A673 (cell line): ENCODE data around the gene ARPP19. TPM values are rescaled to one million over a fixed set of nuclear protein-coding genes. Genes with fewer than 3 reads are reported as not detected.

Experiments
- BruUV-seq: library from RNA; stranded (reverse); fragments of 400-500 nt; replicated peaks from 2 replicates; lab custom pipeline; 2021; lab: Mats Ljungman, UMichigan
- CTCF ChIA-PET: fragments of 300-600 bp; sonication (Branson Sonifier 250); formaldehyde crosslinking; loops from one replicate; lab custom pipeline; 2022; ENCODE audit warnings: antibody characterized with exemption; lab: Charles Lee
- POLR2A ChIA-PET: fragments of 300-600 bp; sonication (Branson Sonifier 250); formaldehyde crosslinking; loops from one replicate; lab custom pipeline; 2022; ENCODE audit warnings: antibody characterized with exemption; ENCODE audit not compliant: low non-redundant PET; lab: Charles Lee
- DNase-seq: peaks from one replicate; pipeline ENCODE4 v3.0.0-alpha.2; 2015; ENCODE audit warnings: low spot score
- H3K27ac ChIP-seq: fragments of 200-600 bp; sonication (generic); 2 replicates; pipeline ENCODE4 v1.5.1; 2016; ENCODE audit warnings: mixed run types, low read depth, mild to moderate bottlenecking, mixed read lengths, antibody characterized with exemption, low read length; ENCODE audit not compliant: poor library complexity, severe bottlenecking
- H3K27me3 ChIP-seq: fragments of 200-600 bp; sonication (generic); replicated peaks from 2 replicates; pipeline ENCODE4 v1.6.1; 2017; ENCODE audit warnings: mixed run types, low read depth, mild to moderate bottlenecking, mixed read lengths, antibody characterized with exemption, low read length; ENCODE audit not compliant: insufficient read depth, poor library complexity
- H3K36me3 ChIP-seq: fragments of 200-600 bp; sonication (generic); 2 replicates; pipeline ENCODE4 v1.6.1; 2016; ENCODE audit warnings: mixed run types, mild to moderate bottlenecking, mixed read lengths, antibody characterized with exemption, low read length; ENCODE audit not compliant: insufficient read depth, poor library complexity, severe bottlenecking
- H3K4me1 ChIP-seq: fragments of 200-600 bp; sonication (generic); 2 replicates; pipeline ENCODE4 v1.6.1; 2017; ENCODE audit warnings: mixed run types, mild to moderate bottlenecking, mixed read lengths, antibody characterized with exemption, low read length; ENCODE audit not compliant: insufficient read depth, poor library complexity, severe bottlenecking
- H3K4me3 ChIP-seq: fragments of 200-600 bp; sonication (generic); 2 replicates; pipeline ENCODE4 v1.5.1; 2016; ENCODE audit warnings: low read depth, mixed run types, mild to moderate bottlenecking, mixed read lengths, low read length; ENCODE audit not compliant: poor library complexity, severe bottlenecking
- H3K9me3 ChIP-seq: fragments of 200-600 bp; sonication (generic); 2 replicates; pipeline ENCODE4 v1.6.1; 2016; ENCODE audit warnings: mixed run types, low read depth, mild to moderate bottlenecking, mixed read lengths, antibody characterized with exemption, low read length; ENCODE audit not compliant: poor library complexity, severe bottlenecking
- EZH2 ChIP-seq: fragments of 200-600 bp; sonication (generic); IDR thresholded peaks from 2 replicates; pipeline ENCODE4 v1.6.1; 2017; ENCODE audit warnings: borderline replicate concordance, low read depth, mild to moderate bottlenecking, mixed read lengths, antibody characterized with exemption, low read length; ENCODE audit not compliant: poor library complexity, severe bottlenecking
- intact Hi-C: fragments of 100-400 bp; cut with micrococcal nuclease; formaldehyde crosslinking; loops from one replicate; pipeline ENCODE4 v1.10.0; 2022; ENCODE audit not compliant: unreplicated experiment
- total RNA-seq: library from RNA; stranded (reverse); gene quantifications from 2 replicates; pipeline ENCODE4 v1.2.3, GENCODE V29; 2021
- TF ChIP-seq, protein P1 (sequence below): fragments of 300-800, 200-600 bp; sonication (generic); conservative IDR thresholded peaks from 2 replicates; pipeline ENCODE4 v1.5.1; 2017; ENCODE audit warnings: low read depth, mild to moderate bottlenecking, antibody characterized with exemption, low read length, moderate library complexity, mixed read lengths

ARPP19 gene
- total RNA-seq, 1 experiment from 2014 or later: 186 TPM

DNA sequence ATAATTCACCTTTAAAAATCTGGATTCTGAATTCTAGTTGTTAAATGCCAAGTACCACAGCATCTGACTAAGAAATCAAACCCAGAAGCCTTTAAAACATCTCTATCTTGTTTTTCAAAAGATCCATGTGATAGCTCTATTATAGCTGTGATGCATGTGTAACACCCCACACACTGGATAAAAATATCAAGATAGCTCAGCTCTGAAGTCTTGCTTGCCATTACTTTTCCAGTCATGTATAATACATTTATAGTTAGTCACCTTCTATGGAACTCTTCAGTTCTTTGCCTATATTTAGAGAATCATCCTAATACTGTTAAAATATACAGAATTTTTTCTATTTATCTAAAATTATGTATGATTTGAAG, 11.6 kb downstream of the ARPP19 start:
- ChIA-PET POLR2A (no interaction called here), CTCF (no interaction called here)
- no TSS peak for BruUV-seq
- Histone ChIP-seq H3K27me3 (no peaks in the 10 kb centered on the region), H3K9me3 (peaks cover 4% of the 10 kb centered on the region), H3K27ac (no peak overlapping the region), H3K36me3 (peaks cover 43% of the 10 kb centered on the region), H3K4me3 (no peak overlapping the region), H3K4me1 (no peaks in the 10 kb centered on the region)
- TF ChIP-seq EZH2: no peak
- TF ChIP-seq, protein P1, sequence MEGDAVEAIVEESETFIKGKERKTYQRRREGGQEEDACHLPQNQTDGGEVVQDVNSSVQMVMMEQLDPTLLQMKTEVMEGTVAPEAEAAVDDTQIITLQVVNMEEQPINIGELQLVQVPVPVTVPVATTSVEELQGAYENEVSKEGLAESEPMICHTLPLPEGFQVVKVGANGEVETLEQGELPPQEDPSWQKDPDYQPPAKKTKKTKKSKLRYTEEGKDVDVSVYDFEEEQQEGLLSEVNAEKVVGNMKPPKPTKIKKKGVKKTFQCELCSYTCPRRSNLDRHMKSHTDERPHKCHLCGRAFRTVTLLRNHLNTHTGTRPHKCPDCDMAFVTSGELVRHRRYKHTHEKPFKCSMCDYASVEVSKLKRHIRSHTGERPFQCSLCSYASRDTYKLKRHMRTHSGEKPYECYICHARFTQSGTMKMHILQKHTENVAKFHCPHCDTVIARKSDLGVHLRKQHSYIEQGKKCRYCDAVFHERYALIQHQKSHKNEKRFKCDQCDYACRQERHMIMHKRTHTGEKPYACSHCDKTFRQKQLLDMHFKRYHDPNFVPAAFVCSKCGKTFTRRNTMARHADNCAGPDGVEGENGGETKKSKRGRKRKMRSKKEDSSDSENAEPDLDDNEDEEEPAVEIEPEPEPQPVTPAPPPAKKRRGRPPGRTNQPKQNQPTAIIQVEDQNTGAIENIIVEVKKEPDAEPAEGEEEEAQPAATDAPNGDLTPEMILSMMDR: no peak
- intact Hi-C loops: no loop called here
- DNase-seq: no peak

DNA sequence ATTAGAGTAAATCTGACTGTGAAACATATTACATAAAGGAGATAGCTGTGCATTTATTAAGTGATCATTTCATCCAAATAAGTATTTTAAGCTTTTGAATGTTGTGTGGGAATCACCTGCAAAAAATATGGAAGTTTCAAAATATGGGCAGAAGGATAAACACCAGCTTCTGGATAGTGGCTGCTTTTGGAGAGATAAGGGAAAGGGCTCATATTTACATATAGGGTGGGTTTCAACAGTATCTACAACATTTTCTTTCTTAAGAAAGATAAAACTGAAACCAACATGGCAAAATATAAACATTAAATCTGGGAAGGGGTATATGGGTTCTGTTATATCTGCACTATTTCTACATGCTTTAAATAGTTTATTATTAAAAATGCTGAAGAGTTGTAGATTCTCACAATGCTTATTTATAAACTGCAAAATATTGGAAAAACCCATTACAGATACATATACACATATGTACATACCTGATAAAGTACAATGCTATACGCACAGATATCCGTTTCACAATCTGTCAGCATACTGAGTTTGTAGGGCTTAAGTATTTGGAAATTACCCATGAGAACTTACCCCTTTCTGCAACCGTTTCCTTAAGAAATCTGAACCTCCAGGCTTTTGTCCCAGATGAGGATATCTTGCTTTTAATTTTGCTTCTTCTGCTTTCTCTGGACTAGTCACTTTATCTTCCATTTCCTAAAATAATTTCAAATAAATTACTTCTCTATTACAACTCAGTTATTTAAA, 12.1 kb downstream of the ARPP19 start:
- H3K27ac ChIP-seq: no peak overlapping the region
- no peak overlapping the region for H3K4me3 ChIP-seq
- intact Hi-C loops: no loop called here
- peaks cover 4% of the 10 kb centered on the region for H3K9me3 ChIP-seq
- ChIA-PET CTCF (no interaction called here), POLR2A (no interaction called here)
- H3K27me3 ChIP-seq: no peaks in the 10 kb centered on the region
- H3K36me3 ChIP-seq: peaks cover 49% of the 10 kb centered on the region
- TF ChIP-seq, protein P1: no peak
- TF ChIP-seq EZH2: no peak
- H3K4me1 ChIP-seq: no peaks in the 10 kb centered on the region
- no TSS peak for BruUV-seq
- DNase-seq: no peak

DNA sequence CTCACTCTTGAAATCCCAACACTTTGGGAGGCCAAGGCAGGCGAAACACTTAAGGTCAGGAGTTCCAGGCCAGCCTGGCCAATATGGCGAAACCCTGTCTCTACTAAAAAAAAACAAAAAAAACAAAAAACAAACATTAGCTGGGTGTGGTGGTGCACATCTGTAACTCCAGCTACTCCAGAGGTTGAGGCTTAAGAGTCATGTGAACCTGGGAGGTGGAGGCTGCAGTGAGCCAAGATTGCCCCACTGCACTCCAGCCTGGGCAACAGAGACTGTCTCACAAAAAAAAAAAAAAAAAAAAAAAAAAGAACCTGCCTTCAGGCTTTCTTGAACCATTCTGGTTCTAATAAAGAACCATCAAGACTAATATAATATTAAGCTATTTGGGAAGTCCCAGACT, 16.5 kb downstream of the ARPP19 start:
- Histone ChIP-seq H3K4me1 (no peaks in the 10 kb centered on the region), H3K4me3 (no peak overlapping the region), H3K27ac (no peak overlapping the region), H3K27me3 (no peaks in the 10 kb centered on the region), H3K9me3 (no peaks in the 10 kb centered on the region), H3K36me3 (peaks cover 69% of the 10 kb centered on the region)
- POLR2A ChIA-PET: interaction anchor here (0.6 to 0.7 kb wide), 2 partner anchors 56 to 240 kb away, joined by 12 to 17 read pairs; no protein-coding TSS in a partner anchor
- no peak for TF ChIP-seq EZH2
- TF ChIP-seq, protein P1: no peak
- intact Hi-C loops: no loop called here
- BruUV-seq: no TSS peak
- DNase-seq: no peak
- CTCF ChIA-PET: no interaction called here
